NOMO-1 treated with dmso at 0.1 percent for 144 hours (cell line): ENCODE measurements around the gene ODC1.

Experiments used
- DNase-seq: peaks from one replicate; lab custom pipeline; 2025; ENCODE audit not compliant: unreplicated experiment; lab: John Stamatoyannopoulos, UW

Gene ODC1

GRCh38 chr2:10417551-10418335, 30.4 kb downstream of the ODC1 start:
- no peak for DNase-seq

- DNase-seq: no peak
Observed at GRCh38 chr2:10415640-10416039, 32.5 kb downstream of the ODC1 start.

DNA sequence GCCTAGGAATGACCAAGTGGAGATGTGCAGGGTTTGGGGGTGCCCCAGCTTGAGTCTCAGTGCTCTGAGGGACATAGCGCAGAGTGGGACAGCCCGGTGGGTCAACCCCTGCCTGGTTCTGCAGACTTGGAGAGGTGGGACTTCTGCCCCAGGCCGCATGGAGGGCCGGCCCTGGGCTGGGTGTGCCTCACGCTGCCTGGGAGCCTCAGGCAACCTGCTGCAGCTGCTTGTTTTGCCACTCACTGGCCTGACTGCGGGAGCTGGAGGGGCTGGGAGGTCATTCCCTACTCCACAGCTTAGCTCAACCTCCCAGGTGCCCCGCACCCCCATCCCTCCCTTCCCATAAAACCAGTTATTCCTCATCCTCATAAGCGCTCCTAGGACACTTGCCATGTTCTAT, 33.1 kb downstream of the ODC1 start:
- DNase-seq: no peak

GRCh38 chr2:10414591-10414990, 33.5 kb downstream of the ODC1 start:
- DNase-seq: no peak

DNA sequence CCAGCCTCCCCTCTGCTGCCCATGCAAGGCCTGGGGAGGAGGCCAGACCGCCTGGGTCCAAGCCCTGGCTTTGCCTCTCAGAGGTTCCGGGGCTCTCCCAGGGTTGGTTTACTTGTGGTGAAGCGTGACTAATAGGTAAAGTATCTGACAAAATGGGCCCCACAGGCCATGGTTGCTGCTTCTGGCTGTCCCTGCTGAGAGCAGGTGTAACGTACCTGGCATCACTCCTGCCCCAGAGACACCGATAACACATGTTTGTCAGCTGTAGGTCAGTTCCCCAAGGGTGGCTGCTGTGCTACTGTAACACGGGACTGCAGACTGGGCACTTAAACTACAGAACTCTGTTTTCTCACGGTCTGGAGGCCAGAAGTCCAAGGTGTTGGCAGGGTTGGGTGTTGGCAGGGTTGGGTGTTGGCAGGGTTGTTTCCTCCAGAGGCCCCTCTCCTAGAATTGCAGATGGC, 34.1 kb downstream of the ODC1 start:
- DNase-seq: no peak

GRCh38 chr2:10413503-10413902, 34.6 kb downstream of the ODC1 start:
- DNase-seq: no peak

- DNase-seq: no peak
Observed at GRCh38 chr2:10412380-10412779, 35.7 kb downstream of the ODC1 start.

- DNase-seq: no peak
Observed at GRCh38 chr2:10411557-10411956, 36.6 kb downstream of the ODC1 start.

- no peak for DNase-seq
Observed at GRCh38 chr2:10410823-10411437, 37.2 kb downstream of the ODC1 start.

DNA sequence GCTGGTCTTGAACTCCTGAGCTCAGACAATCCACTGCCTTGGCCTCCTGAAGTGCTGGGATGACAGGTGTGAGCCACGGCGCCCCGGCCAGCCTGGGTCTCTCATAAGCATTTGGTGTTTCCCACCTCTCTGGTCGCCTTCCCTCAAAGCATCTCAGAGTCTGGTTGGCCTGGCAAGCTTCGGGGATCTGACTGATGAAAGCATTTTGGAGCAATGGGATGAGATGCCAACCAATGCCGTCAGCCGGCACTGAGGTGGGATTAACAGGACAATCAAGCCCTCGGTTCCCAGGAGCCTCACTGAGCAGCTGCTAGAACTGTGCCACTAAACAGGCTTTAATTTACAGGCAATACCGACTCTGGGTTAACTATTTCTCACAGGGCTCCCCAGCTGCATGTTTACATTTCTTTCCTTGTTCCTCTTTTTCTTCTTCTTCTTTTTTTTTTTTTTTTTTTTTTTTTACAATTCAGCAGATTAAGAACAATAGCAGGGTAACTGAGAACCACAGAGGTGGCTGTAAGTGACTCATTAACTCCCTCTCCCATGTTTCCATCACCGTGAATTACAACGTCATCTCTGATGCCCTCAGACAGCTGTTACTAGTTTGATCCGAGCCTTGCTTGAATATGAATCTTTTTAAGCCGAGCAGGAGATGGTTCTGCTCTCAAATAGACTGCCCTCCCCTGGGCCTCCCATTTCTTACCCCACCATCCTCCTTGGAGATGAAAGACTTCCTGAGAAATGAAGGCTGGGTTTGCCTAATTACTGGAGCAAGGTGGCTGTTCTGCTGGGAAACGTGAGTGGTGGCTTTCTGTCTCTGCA, 37.9 kb downstream of the ODC1 start:
- DNase-seq: peak; percentile 53

- peak; percentile 65 for DNase-seq
Observed at GRCh38 chr2:10408649-10409579, 39.2 kb downstream of the ODC1 start.

- DNase-seq: peak; percentile 96
Observed at GRCh38 chr2:10407841-10408648, 40.1 kb downstream of the ODC1 start.

- no peak for DNase-seq
Observed at GRCh38 chr2:10407432-10407831, 40.7 kb downstream of the ODC1 start.

DNA sequence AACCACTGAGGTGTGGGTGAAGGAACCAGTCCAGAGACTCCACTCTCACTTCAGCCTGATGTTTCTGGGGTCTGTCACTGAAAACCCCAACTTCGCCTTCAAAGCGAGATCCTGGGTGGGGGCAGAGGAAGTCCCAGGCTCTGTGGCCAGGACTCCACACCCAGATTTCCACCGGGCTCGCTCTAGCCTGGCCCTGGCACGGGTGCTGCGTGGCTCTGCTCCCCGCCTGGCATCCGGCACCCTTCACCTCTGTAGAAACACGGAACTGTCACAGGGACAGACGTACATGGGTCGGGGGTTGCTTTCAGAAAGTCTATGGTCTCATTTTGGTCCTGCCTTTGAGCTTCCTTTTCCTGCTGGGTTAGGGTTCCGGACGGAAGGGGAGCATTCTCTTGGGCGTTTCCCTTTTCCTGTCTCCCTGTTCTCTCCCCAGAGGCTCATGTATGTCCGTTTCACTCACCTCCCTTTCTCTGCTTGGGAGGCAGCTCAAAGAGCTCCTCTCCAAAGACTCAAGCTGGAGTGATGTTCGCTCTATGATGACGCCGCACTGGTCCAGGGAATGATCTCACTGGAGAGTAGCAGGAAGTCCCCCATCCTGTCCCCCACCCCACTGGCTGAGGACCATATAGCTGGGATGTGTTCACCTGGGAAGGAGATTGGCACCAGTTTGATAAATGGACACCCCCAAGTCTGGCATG, 41.5 kb downstream of the ODC1 start:
- DNase-seq: no peak

GRCh38 chr2:10406016-10406415, 42.1 kb downstream of the ODC1 start:
- no peak for DNase-seq

GRCh38 chr2:10405448-10405847, 42.7 kb downstream of the ODC1 start:
- DNase-seq: no peak

- no peak for DNase-seq
Observed at GRCh38 chr2:10404324-10405143, 43.6 kb downstream of the ODC1 start.

GRCh38 chr2:10402653-10403215, 45.4 kb downstream of the ODC1 start:
- no peak for DNase-seq
